ENCODE results near the gene ATP2C2.
"Not testable (repeated sequence)": the region's sequence is repeated elsewhere in the genome, so short reads cannot be mapped to it uniquely, and the experiment has no call there.

Gene ATP2C2

DNA sequence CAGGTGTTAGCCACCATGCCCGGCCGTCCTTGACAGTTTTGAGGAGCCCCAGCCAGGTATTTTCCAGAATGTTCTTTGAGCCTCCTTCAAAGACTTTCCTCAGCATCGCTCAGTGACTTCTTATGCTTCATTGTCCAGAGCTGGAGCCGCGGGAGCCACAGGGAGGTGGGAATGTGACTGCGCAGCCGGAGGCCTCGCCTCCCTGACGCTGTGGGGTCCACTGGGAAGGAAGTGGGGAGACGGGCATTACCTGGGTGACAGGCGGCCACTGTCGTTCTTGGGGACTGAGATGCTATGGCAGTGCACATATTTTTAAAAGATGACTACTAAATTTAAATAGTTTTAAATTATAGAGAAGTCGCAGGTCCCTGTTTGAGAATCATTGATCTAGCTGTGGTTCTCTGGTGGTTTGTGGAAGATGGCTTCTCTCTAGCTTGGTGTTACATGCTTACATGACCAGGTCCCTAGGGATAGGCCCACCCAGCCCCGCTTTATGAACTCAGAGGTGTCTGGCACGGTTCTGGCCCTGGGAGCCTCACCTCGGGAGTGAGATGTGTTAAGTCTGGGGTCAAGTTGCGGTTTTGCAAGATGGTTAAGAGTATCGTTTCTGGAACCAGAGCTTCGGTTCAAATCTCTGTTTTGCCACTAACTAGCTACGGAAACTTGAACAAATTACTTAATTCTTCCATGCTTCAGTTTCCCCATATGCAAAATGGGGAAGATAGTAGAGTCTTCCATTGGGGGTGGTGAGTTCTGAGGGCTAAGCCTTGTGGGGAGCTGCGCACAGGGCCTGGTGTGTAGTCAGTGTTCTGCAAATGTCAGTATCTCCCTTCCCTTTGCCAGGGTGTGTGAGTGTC lies 53.0 kb downstream of the ATP2C2 start:
- no peak for DNase-seq (ENCODE audit: low spot score)

DNA sequence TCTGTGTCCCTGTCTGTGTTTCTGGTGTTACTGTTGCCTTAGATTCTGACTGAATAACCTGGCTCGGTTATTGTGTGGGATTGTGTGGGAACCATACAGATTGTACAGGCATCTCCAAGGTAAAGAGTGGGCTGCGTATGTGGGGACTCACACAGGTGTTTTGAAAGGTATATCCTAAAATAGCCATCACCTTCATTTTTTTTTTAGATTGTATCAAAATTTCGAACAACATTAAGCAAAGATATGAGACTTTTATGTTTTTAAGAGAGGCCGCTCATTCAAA lies 53.5 kb downstream of the ATP2C2 start:
- no peak for DNase-seq (ENCODE audit: low spot score)

DNA sequence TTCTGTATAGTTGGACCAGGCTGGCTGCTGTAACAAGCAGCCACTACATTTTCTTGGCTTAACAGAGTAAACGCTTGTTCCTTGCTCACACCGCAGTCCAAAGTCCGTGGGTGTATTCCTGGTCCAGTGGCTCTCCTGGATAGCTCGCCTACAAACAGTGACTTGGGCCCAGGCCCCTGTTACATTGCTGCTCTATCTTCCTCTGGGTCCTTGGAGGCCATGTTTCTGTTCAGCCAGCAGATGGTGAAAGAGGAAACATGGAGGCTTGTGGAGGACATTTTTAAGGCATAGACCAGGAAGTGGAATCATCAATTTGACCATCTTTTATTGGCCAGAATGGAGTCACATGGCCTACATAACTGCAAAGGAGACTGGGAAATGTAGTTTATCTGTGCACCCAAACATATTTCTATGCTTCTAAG lies 55.1 kb downstream of the ATP2C2 start:
- DNase-seq (ENCODE audit: low spot score): no peak

DNA sequence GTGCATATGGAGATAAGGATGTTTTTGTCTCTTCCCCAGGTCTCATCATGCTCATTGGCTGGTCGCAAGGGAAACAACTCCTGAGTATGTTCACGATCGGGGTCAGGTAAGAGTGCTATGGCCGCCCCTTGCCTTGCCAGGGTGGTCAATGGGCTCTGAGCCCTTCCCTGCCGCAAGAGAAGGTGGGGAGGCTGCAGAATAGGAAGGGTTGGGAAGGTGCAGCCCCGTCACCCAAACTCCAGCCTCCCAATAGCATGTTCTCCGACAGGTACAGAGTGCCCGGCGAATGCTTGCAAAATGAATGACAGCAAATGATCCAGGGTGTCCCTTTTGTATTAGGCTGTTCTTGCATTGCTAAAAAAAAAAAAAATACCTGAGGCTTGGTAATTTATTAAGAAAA lies 57.4 kb downstream of the ATP2C2 start:
- DNase-seq (ENCODE audit: low spot score): no peak

DNA sequence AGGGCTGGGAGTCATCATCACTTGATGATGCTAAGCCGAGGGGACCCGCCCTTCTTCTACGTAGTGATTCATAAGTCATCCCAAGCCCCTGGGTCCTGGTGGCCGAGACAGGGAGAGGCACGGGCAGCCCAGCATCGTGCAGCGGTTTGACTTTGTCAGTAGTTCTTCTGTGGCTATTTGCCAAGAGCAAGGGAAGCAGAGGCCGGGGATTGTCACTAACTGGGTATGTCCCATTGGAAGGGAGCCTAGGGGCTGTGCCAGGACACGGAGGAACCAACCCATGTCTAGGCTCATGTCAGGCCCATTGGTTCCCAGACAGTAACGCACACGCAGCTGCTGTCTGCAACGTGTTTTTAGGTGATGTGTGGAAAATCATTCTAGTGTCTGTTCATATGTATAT lies 58.5 kb downstream of the ATP2C2 start:
- no peak for DNase-seq (ENCODE audit: low spot score)

DNA sequence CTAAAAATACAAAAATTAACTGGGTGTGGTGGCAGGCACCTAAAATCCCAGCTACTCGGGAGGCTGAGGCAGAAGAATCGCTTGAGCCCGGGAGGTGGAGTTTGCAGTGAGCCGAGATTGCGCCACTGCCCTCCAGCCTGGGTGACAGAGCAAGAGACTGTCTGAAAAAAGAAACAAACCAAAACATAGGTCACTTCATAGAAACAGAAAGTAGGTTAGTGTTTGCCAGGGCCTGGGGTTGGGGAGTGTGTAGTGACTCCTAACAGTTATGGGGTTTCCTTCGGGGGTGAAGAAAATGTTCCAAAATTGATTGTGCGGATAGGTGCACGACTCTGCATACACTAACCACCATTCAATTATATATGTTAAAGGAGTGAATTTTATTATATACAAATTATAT lies 59.2 kb downstream of the ATP2C2 start:
- DNase-seq (ENCODE audit: low spot score): no peak

DNA sequence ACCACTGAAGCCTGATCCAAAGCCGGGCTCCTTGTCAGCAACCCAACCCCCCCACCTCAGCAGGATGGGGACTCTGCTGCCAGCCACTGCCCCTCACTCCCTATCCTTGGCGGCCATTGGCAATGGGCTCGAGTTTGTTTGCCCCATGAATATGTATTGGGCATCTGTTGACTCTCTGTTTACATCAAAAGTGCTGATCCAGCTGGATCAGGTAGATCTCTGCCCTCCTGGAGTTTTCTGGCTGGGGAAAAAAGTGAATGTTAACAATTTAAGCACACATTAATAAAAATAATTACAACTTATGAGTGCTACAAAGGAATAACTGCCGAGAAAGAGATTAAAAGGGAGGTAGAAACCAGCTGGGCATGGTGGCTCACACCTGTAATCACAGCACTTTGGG lies 62.5 kb downstream of the ATP2C2 start:
- no peak for DNase-seq (ENCODE audit: low spot score)

DNA sequence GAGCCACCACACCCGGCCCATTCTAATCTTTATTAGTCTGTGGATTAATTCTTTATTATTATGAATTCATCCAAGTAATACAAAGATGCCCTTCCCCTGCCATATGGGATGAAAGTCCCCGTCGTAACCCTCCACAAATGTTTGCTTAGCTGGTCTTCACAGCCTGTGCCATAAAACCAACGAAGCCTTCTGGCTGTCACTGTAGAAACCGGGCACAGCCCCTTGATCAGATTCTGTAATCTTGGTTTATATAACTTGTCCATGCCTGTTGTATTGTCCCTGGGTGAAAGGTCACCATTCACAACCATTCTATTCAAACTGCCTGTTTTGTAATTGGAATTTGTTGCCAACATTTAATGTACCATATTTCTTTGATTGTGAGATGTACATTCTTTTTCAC lies 66.5 kb downstream of the ATP2C2 start:
- DNase-seq (ENCODE audit: low spot score): no peak

GRCh38 chr16:84436196-84436595 lies 67.9 kb downstream of the ATP2C2 start:
- no peak for DNase-seq (ENCODE audit: low spot score)

DNA sequence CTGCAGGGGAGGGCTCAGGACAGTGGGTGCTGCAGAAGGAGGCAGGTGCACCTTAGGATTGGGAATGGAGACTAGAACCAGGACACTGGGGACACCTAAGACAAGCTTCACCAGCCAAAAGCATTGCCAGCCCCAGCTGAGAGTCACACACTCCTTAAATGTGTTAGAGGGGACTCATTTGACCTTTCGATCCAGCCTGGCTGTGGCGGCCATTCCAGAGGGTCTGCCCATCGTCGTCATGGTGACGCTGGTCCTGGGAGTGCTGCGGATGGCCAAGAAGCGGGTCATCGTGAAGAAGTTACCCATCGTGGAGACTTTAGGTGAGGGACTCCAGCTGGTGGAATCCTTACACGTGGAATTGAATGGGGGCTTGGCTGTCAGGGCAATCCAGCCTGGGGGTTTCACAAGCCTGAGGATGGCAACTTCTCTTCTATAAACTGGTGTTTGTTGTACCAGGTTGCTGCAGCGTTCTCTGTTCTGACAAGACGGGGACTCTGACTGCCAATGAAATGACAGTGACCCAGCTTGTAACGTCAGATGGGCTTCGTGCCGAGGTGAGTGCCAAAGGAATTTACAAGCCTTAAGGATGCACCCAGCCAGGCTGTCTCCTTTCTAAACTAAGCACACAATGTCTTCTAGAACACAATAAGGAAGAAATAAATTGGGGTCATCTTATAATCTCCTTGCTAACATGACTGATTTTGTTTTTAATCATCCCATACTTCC lies 70.8 kb downstream of the ATP2C2 start:
- DNase-seq (ENCODE audit: low spot score): no peak

- no peak for DNase-seq (ENCODE audit: low spot score)
Measured at GRCh38 chr16:84442416-84443145, 74.2 kb downstream of the ATP2C2 start.

- DNase-seq (ENCODE audit: low spot score): no peak
Measured at GRCh38 chr16:84443166-84443802, 74.9 kb downstream of the ATP2C2 start.

GRCh38 chr16:84444476-84444875 lies 76.1 kb downstream of the ATP2C2 start:
- DNase-seq (ENCODE audit: low spot score): no peak

- no peak for DNase-seq (ENCODE audit: low spot score)
Measured at GRCh38 chr16:84446084-84446483, 77.7 kb downstream of the ATP2C2 start.

- no peak for DNase-seq (ENCODE audit: low spot score)
Measured at GRCh38 chr16:84446596-84447392, 78.5 kb downstream of the ATP2C2 start.

GRCh38 chr16:84448444-84448843 lies 80.1 kb downstream of the ATP2C2 start:
- DNase-seq (ENCODE audit: low spot score): no peak

GRCh38 chr16:84449156-84450140 lies 81.1 kb downstream of the ATP2C2 start:
- no peak for DNase-seq (ENCODE audit: low spot score)

- no peak for DNase-seq (ENCODE audit: low spot score)
Measured at GRCh38 chr16:84450176-84450865, 82.0 kb downstream of the ATP2C2 start.

DNA sequence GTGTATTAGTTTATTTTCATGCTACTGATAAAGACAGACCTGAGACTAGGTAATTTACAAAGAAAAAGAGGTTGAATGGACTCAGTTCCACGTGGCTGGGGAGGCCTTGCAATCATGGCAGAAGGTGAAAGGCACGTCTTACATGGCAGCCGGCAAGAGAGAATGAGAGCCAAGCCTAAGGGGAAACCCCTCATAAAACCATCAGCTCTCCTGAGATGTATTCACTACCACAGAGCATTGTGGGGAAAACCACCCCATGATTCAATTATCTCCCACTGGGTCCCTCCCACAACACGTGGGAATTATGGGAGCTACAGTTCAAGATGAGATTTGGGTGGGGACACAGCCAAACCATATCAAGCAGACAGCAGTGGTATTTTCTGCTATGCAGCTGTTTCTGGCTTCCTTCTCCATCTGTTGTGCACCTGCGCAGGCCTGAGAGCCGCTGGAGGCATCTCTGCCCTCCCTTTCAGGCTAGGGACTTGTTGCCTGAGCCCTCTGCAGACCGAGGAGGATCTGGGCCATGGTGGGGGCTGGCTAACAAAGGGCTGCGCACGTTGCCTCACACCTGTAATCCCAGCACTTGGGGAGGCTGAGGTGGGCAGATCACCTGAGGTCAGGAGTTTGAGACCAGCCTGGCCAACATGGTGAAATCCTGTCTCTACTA lies 82.8 kb downstream of the ATP2C2 start:
- DNase-seq (ENCODE audit: low spot score): not testable (repeated sequence)
